A204.1 (cell line): ENCODE results near the gene SORCS2.

Experiments
- FAIRE-seq: peaks from 2 replicates; lab custom pipeline; 2012; peaks lifted over from hg19 to GRCh38; lab: Jason Lieb, UNC

The SORCS2 gene

DNA sequence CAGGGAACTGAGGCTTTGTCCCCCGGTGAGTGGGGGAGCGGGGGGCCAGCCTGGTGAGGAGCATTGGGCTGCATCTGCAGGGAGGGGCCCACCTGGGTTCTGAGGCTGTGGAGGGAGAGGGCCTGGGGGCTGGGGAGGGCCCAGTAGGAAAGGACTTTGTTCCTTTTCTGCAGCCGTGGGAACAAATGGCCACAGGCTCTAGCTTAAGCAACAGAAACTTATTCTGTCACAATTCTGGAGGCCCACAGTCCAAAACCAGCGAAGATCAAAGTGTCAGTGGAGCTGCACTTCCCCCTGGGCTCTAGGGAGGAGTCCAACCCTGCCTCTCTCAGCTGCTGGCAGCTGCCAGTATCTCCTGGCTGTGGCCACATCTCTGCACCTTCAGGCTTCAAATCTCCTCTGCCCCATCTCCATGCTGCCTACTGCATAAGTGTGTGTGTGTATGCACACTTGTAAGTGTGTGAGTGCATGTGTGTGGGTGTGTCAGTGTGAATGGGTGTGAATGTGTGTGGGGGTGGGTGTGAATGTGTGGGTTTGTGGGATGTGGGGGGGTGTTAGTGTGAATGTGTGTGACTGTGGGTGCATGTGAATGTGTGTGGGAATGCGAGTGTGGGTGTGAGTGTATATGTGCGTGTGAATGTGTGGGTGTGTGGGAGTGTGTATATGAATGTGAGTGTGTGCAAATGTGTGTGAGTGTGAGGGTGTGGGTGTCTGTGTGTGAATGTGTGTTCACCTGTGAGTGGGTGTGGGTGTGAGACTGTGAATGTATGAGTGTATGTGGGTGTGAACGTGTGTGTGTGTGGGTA is 446.8 kb downstream of the SORCS2 start:
- no peak for FAIRE-seq

GRCh38 chr4:7640136-7640535 is 447.8 kb downstream of the SORCS2 start:
- FAIRE-seq = no peak

DNA sequence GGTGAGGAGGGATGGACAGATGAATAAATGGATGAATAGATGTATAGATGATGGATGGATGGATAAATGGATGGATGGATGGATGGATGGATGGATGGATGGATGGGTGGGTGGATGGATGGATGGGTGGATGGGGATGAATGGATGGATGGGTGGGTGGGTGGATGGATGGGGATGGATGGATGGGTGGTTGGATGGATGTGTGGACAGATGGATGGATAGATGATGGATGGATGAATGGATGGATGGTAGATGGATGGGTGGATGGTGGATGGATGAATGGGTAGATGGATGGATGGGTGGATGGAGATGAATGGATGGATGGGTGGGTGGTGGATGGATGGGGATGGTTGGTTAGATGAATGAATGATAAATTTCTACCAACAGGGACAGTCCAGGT is 449.4 kb downstream of the SORCS2 start:
- no peak for FAIRE-seq

DNA sequence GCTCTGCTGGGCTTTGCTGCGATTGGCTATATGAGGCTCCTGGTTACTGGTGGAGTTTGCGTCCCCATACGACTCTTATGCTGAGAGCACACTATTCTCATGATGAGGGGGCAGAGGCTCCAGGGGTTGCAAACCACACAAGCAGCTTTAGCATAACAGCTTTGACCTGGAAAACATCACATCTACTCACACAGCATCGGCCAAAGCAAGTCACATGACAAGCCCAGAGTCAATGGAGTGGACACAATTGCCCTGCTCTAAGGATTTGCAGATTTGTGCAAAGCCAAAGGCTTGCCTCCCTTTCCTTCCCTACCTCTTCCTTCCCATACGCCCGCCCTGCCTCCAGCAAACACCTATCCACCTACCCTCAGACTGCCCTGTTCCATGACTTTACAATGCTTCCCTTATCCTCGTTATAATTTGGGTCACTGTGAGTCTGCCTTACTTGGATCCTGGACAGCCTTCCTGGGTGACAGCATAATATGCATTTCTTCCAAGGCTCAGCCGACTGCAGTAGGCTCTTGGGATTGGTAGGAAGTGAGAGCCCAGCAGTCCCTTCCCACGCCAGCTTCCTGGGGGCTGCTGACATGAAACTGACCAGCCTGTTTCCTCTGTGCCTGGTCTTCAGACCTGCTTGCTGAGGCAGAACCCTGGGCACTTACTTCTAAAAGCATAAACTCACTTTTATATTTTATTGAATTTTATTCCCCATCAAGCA is 450.6 kb downstream of the SORCS2 start:
- FAIRE-seq = no peak

- no peak for FAIRE-seq
Observed at GRCh38 chr4:7645158-7645557, 452.8 kb downstream of the SORCS2 start.

GRCh38 chr4:7645956-7646355 is 453.6 kb downstream of the SORCS2 start:
- FAIRE-seq = no peak

DNA sequence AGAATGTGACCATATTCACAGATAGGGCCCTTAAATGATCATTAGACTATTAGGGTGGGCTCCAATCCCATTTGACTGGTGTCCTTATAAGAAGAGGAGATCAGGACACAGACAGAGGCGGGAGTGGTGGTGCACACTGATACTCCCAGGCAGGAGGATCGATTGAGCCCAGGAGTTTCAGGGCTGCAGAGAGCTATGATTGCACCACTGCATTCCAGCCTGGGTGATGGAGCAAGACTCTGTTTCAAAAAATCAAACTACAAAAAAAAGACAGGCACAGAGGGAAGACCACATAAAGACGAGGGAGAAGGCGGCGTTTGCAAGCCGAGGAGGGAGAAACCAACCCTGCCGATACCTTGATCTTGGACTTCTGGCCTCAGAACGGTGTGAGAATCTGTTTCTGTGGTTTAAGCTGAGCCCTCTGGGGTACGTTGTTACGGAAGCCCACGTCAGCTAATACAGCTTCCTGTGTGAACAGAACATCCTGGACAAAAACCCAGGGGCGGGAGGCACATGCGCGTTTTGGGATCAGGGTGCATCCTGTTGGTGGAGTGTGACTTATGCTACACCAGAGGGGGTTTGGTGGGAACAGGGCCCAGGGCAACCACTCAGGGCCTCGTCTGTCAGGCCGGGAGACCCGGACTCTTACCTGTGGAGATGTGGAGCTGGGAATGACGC is 454.2 kb downstream of the SORCS2 start:
- FAIRE-seq = no peak

- no peak for FAIRE-seq
Observed at GRCh38 chr4:7647186-7647585, 454.8 kb downstream of the SORCS2 start.

GRCh38 chr4:7647600-7648543 is 455.5 kb downstream of the SORCS2 start:
- no peak for FAIRE-seq

DNA sequence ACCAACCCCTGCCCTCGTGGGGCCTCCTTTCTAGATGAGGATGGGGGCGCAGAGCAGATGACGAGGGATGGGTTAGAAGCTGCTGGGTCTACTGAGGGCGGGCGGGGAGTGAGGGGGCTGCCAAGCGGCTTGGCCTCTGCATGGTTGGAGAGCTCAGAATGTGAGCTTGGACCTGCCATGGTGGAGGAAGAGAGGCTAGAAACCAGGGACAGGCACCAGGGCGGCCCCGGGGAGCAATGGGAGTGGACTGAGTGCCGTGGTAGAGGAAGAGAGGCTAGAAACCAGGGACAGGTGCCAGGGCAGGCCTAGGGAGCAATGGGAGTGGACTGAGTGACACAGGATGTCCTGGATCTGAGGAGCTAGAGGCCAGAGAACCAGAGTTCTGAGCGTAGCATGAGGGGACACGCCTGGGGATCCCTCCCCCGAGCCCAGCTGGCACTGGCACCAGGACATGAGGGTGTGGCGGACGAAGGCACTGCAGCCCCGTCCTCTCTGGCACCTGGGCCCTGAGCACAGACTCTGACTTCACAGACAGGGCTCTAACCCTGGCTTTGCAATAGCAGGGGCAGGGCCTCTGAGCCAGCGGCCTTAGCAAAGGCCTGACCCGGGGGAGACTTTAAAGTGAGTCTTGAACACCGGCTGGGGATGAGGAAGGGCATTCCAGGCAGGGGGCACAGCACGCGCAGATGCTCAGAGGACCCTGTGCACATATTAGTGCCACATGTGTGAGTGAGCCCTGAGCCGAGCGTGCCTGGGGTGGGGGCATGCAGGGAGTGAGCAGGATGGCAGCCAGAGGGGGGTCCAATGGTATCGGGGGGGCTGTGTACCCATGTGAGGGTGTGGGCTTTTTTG is 456.4 kb downstream of the SORCS2 start:
- no peak for FAIRE-seq

DNA sequence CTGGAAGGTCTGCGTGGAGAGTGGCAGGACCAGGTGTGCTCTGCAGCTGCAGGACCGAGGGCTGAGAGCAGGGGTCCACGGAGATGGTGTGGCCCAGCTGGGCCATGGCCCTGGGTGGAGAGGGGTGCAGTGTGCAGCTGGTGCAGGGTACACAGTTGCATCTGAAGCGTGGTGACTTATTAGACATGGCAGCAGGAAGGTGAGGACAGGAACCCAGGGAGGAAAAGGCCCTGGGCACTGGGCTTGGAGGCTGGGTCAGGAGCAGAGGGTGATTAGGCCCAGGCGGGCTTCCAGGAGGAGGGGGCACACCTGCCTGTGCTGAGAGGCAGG is 457.0 kb downstream of the SORCS2 start:
- no peak for FAIRE-seq

GRCh38 chr4:7649741-7650531 is 457.6 kb downstream of the SORCS2 start:
- FAIRE-seq = no peak

DNA sequence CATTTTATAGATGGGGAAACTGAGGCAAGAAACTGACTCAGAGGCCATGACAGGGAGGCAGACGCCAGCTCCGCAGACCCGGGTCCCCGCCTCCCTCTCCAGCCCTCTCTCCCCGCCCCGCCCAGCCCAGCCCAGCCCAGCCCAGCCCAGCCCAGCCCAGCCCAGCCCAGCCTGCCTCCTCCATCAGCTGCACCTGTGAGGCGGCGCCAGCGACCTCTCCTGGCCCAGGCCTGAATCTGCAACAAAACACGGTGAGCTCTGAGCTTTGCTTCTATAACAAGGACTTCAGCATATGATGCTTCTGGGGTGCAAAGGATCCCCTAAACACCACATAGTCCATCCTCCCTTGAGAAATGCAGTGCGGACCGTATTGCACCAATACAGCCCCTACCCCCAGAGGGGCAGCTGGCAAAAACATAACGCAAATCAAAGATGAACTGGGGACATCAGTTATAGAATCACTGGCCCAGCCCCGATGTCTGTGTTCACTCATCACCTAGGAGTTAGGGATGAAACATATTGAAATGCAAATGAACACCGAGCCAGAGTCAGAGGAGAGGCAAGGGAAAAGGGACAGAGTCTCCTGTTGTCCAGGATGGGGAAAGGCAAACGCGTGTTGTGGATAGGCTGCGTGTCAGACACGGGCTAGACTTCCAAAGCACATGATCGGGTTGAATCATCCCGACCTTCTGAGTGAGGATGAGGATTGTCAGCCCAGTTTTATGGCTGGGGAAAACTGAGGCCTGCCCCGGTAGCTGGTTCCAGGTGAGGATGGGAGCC is 458.5 kb downstream of the SORCS2 start:
- no peak for FAIRE-seq

- no peak for FAIRE-seq
Observed at GRCh38 chr4:7651461-7651921, 459.2 kb downstream of the SORCS2 start.

- FAIRE-seq = no peak
Observed at GRCh38 chr4:7652006-7652405, 459.7 kb downstream of the SORCS2 start.

DNA sequence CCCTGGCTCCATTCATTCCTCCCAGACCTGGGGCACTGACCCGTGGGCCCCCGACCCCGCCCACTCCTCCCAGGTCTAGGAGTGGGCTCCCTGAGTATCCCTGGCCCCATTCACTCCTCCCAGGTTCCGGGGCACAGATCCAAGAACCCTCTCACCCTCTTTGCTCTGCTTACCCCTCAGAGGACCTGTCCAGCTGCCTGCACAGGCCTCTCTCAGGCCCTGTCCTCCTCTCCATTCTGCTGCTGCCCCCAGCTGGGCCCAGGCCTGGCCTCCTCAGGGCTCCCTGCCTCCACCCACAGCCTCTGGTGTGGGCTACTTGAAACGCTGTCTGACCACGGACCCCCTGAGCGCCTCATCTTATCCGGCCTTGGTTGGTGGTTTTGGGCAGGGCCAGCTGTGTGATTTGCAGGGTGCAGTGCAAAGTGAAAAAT is 460.1 kb downstream of the SORCS2 start:
- no peak for FAIRE-seq

DNA sequence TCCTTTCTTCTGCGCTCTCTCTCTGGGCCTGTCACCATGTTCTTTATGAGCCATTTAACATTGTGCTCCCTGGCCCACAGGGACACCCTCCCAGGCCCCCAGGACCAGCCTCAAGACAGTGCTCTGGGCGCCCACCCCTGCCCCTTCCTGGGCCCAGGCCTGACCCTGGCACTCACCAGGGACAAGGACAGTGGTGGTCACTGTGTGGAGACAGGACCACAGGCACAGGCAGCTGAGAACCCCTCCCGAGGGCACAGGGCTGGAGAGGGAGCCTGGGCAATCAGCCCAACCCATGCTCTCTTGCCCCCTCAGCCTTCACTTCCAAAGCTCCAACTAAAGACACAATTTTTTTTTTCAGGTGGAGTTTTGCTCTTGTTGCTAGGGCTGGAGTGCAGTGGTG is 460.6 kb downstream of the SORCS2 start:
- no peak for FAIRE-seq

- FAIRE-seq = no peak
Observed at GRCh38 chr4:7653510-7654369, 461.4 kb downstream of the SORCS2 start.
